GM19395 (cell line): Measurements from ENCODE around the gene STK39.

Experiments
- ATAC-seq: cut with Tn5 transposase; IDR thresholded peaks from one replicate; pipeline ENCODE4 v1.9.1; 2021; ENCODE audit warnings: mild to moderate bottlenecking, moderate library complexity; ENCODE audit not compliant: unreplicated experiment

STK39 gene

DNA sequence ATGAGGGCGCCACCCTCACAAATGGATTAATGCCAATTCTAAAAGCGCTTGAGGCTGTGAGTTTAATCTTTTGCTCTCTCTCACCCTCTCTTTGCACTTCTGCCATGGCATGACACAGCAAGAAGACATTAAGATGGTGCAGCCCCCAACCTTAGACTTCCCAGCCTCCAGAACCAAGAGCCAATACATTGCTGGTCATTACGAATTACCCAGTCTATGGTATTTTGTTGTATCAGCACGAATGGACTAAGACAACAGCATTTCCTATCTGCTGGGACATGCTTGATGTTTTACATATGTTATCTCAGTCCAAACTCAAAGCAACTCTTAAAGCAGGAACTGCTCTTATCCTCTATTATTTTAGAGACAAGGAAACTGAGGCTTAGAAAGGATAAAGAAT, 222.9 kb downstream of the STK39 start:
- ATAC-seq, result no peak

DNA sequence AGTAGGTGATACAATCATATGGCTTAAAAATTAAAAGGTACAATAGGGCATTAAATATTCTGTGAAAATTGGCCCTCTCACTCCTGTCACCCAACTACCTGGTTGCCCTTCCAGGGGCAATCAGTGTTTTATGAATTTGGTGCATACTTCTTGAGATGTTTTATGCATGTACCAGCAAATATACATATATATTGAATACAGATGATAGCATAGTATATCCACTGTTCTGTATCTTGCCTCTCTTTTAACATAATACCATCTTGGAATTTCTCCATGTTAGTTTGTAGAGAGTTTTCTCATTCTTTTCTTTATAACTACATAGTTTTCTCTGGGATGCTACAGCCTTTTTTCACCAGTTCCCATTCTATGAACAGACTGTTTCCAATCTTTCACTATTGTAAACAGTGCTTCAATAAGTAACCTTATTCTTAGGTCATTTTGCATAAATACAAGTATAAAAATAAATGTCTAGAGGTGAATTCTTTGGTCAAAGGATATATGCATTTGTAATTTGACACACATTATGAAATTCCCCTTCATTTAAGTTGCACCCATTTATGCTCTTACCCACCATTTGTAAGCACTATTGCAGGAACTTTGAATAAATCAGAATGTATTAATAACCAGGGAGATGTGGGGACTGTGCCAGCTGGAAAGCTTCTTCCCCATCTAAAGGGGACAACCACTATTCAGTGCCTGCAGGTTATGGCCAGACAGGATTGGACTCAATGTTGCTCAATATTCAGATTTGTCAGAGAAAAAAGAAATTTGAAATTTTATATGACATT, 225.4 kb downstream of the STK39 start:
- ATAC-seq, result no peak

DNA sequence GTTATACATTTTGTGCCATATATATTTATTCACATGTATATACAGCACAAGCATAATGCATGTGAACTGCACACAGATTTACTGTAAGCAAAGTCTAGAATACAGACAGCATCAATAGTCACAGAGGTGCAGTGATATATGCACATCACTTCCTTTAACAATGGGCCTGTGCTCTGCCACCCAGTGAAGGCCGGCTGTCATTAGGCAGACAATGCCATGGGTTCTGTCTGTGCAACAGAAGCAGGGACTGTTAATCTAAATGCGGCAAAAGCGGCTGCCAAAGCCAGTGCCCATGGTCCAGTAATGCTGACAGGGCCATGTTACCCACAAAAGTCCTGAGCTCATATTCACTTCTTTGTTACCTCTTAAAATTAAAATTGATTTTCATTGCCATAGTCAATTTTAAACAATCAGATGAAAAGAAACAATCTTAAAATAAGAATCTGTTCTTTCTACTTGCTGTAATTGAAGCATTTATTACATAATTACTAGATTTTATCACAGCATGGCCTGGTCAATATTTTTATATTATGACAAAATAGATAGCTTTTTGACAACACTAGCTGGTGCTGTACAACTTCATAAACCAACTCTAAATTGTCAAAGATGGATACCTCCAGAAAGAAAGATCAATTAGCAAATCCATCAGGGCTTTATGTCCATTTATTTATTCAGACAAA, 232.0 kb downstream of the STK39 start:
- ATAC-seq, result no peak

DNA sequence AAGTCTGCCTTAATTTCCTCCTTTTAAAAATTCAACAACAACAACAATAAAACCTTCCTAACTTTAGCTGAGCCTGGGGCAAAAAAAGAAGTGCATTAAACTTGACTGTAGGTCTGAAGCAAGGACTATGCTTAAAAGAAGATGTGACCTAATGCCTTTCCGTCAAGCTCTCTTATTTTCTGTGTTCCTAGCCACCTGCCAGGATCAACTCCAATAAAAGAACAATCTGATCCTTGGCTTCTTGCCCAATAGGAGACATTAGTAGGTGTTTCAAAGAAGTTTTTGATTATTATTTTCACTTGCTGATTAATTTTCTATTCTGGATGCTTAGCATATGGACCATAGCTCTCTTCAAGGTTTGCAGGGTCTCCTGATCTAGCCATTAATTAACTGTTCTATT, 237.5 kb downstream of the STK39 start:
- no peak for ATAC-seq

DNA sequence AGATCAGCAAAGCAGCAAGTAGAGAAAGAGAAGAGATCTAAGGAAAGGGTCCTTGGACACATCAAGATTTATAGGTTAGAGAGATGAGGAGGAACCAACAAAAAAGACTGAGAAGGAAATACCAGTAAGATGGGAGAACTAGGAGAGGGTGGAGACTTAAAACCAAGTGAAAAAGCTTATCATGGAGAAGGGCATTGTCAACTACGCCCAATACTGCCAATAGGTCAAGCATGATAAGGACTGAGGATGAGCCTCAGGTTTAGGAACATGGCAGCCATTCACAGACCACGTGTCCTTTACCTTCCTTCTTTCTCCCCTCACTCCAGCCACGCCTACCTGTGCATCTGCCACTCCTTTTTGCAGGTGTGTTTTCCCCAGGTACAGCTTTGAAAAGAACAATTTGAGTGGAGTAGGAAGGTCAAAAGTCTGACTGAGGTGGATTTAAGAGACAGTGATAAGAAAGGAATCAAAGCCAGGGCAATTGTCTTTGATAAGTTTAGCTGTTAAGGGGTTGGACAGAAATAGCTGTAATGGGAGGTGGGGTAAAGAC, 238.7 kb downstream of the STK39 start:
- ATAC-seq, result no peak

DNA sequence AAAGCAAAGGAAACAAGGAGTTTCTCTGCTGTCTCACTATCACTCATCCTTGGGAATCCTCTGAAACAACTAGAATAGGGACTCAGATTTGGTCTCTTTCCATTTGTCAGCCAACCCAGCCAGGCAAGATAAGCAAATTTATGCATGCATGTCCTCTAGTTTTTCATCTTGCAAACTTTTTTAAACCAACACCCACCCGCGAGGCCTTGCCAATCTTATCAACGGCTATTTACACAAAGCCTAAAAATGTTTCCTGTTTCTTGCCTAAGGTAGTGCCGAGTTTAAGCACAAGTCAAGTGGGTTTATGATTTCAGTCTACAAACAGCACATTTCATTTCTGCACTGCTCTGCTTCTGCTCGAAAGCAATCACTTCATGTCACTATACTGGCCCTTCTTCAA, 240.9 kb downstream of the STK39 start:
- ATAC-seq, result no peak

DNA sequence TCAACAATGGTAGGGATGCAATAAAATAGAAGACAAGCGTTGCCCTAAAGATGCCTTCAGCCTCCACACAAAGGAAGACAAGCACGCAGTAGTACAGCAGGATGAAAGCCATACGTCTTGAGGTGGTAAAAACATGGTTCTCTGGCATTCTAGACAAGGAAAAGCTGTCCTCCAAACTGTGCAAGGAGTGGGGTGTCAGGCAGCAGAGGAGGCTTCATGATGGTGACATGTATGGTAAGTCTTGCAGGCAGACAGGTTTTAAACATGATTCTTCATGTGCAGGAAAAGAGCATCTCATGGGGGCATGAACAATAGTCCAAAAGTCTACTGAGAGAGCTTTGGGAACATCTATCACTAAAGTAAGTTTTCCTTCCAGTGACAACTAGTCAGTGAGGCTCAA, 241.8 kb downstream of the STK39 start:
- ATAC-seq, result no peak

DNA sequence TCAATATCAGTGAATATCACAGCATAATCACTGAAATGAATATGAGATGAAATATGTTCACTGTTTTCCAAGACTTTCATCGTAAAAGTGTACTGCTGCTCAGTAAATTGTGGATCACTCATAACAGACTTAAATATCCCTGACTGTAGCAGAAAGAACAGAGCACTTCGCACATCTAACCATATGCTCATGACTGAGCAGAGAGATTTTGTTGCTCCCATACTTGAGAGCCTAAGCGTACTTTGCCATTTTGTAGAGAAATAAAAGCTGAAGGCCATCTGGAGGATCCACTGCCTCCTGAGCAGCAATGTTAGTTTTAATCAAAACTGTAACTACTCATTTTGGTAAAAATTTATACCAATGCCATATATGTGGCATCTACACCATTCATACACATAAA, 243.5 kb downstream of the STK39 start:
- no peak for ATAC-seq

DNA sequence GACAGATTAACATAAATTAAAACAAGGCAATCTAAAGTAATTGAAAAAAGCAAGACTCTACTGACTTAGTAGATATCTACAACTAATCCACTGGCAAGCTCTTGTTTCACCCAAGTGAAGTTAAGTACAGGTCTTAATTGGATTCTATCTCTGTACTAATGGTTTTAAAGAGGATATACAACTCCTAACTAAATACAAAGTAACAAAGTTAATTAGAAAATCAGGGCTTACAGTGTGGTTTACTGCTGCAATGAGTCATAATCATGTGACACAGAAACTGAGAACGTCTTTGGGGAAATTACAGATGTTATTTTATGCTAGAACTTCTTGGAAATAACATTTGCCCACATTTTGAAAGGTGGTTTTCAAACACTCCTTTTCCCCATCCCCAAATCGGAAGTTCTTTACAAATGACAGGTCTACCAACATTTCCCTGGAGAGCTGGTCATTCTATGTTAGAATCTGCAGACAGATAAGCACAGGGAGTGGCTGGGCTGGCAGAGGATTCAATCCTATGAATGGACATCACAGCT, 245.3 kb downstream of the STK39 start:
- ATAC-seq, result peak; percentile 55

DNA sequence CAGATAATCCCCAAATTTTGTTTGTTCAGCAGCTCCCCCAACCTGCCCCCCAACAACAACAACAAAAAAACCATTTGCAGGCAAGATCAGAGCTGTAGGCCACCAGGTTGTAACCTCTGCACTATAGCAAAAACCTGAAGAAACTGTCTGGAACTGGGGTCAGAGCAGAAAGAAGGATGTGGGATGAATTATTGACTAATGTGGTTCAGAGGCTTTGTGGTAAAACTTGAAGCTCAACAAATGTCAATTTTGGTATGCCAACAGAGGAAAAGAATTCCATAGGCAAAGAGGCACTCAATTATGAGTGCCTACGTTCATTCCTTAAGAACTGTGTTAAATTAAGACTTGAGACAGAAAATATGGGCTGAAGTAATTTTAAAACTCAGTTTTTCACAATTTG, 255.1 kb downstream of the STK39 start:
- no peak for ATAC-seq

DNA sequence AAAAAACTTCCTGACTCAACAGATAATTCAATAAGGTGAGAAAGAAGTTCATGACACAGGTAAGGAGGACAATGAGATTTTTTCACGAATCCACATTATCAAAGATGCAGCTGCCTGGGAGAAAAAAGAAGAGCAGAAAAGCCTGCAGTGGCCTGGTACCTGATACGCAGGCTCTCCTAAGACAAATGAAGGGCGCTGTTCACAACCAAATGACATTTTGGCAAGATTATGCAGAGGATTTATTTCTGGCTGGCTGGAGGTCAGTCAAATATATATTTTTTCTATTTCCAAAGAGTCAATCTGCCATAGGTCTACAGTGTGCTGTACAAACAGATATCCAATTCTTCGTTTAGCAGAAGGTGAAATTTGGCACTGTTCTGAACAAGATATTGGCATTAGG, 257.3 kb downstream of the STK39 start:
- ATAC-seq, result no peak

DNA sequence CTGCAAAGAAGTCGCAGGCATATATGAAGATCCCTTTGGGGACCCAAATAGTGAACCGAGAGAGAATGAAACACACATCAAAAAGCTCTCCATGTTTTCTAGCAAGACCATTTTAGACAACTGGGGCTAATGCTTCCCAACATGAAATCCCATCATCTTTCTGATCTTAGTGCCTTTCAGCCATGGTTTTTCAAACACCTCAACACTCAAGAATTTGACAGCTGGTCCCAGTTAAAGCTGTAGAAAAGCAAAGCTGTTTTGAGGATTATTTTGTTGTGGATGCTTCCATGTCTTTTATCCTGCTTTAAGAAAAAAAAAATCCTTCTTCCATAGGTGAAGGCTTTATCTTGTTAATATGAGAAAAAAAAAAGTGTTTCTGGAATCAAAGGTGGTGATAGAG, 259.1 kb downstream of the STK39 start:
- ATAC-seq, result no peak

DNA sequence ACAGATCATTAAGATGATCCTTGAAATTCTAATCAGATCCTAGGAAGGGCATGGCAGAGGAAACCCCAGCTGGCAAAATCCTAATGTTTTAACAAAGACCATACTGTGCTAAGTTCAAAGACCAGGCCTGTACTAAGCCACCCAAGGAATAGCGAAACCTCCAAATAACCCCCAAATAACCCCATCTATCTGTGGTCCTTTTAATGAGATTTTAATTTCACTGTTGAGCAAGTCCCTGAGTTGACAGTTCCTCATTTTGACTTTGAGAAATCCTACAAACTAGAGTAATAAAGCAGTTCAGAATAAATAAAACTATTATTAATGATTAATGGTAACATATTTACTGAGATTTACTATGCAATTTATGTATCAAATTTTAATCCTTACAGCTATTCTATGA, 259.8 kb downstream of the STK39 start:
- ATAC-seq, result no peak

DNA sequence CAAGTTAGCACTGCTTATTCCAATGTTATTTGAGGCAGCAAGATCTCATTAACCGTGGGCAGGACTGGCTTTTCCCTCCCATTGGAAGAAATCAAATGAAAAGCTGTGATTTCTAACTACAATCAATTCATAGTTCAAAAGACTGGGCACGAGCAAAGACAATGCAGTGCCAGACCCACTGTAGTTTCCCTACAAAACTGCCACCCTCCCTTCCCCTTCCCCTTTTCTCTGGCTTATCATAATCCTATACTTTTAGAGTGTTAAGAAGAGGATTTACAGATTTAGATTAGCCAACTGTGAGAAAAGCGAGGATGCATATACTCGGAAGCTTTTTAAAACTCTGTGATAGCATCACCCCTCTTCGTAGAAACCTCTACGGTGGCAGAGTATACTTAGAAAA, 260.4 kb downstream of the STK39 start:
- ATAC-seq, result no peak

DNA sequence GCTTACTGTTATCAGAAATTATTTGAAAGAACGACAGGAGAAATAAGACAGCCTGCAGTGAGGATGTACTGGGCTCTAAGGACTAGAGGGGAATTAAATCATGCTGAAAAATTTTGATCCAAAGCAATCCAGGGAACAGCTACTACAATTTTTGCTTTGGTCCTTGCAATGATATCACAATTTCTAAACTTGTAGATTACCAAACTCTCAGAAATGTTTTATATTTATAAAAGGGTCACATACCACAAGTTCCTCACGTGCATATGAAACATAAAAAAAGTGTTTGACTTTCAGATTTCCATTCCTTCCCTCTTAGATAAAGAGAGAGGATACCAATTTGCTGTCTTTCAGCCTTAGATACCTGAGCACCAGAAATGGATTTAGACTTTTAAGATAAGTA, 261.2 kb downstream of the STK39 start:
- ATAC-seq, result no peak

DNA sequence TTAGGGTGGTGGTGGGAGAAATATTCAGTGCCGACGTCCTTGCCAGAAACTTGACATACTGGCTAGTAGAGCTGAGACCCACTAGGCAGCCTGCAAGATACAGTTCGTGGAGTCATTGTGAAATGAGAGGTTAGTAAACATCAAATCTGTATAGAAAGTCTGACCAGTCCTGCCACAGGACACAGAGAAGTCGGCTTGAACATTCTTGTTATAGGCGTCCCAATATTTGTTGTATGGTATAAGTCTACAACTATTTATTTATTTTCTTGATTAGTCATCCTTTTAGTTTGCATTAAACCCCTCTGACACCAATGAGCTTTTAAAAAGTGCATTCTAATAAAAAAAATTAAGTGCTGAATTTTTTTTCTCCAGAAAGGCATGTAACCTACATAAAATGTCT, 265.4 kb downstream of the STK39 start:
- ATAC-seq, result no peak

DNA sequence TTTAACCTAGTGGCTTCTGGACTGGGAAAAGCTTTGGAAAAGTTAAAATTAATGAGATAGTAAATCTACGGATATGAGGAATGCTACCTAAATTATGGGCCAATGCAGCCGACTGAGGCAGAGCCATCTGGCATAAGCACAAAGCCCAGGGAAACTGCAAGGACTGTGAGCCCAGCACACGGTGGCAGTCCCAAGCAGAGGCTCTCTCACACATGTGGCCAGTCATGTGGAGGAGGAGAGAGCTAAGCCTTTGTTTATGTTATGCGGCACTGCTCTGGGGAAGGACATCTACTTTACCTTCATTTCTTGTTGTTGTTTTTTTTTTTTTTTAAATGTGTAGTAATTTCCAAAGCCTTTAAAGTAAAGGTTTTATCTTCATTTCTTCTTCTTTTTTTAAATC, 267.0 kb downstream of the STK39 start:
- ATAC-seq, result no peak

DNA sequence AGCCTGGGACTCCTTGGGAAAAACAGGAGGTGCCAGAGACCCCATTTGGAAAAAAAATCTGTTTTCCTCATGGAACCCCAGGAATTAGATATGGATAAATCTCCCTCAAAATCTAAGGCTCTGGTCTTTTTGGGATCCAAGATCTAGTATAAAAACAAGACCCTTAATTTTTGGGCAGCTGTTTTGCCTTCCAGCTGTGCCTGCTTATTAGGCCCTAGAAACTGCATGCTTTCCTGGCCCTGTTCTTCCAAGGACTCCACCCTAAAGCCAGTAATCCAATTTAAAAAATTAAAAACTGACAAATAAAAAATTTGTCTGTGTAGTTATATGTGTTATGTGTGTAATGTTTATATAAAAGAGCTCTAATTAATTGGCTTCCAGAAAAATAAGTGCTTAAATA, 274.6 kb downstream of the STK39 start:
- ATAC-seq, result no peak

DNA sequence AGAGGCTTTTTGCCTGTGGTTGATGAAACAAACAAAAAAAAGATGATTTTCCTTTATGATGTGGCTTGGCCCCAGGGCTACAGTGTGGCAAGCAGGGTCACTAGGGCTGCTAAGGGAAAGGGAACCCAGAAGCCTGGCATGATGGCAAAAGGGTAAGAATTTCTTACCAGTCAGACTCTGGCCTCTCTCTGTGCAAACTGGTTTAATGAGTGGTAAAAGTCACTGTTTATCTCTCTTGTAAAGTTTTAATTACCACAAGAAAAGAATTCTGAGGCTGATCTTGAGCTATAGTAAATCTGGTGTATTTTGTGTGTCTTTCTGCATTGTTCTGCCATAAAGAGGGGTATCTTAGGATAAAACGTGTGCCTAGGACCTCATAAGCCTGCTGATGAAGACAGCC, 275.4 kb downstream of the STK39 start:
- ATAC-seq, result no peak

DNA sequence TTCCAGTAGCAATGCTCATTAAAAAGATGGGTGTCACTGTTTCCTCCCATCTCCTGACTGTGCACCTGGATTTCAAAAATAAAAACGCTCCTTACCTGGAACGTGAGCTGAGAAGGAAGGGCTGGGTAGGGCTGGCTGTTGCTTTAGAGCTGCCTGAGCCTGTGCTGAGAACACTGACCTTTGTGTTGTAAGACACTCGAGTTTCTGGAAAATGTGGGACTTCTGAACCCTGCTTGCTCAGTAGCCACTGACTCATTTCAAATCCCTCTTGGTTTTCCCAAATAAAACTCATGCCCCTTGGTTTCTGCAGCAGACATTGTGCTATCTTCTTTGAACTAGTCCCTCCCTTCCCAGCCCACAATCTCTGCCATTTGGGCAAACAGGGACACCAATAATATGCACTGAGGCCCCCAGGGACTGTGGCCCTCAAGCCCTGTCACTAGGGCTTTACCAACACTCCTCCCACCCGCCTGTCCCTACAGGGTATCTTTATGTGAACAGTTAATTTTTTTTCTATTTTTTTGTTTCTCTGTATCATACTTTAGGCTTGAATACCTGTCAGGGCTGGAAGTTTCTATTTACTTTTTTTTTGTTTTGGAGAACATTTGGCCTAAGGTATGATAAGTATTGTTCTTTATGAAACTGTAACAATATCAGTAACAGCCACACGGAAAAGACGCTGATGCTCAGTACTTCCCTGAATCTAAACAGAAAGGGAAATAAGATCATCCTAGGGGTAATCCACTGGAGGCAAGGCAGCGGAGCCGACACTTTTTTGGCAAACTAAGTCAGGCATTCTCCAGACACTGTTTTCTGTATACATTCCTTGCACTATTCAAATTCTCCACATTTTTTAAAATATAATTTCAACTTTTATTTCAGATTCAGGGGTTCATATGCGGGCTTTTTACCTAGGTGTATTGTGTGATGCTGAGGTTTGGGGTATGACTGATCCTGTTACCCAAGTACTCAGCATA, 280.2 kb downstream of the STK39 start:
- ATAC-seq, result no peak
